ENCODE measurements around the gene UBFD1. TPM values are rescaled to one million over a fixed set of nuclear protein-coding genes. Genes with fewer than 3 reads are reported as not detected.

UBFD1 gene
- 35.3 and 54.8 TPM in 2 replicates for total RNA-seq

GRCh38 chr16:23556881-23557778 lies at the start of gene UBFD1, which contains the start of gene EARS2:
Gene UBFD1, plus strand, starts transcription at chr16:23557727. Its CDS starts 16 bp downstream, at chr16:23557743.
Gene EARS2, minus strand, starts transcription at chr16:23557350. Its CDS starts 7 bp downstream, at chr16:23557343.

GRCh38 chr16:23510164-23510914 lies 47.2 kb upstream of the UBFD1 start, which contains the start of gene GGA2:
Gene GGA2, minus strand, starts transcription at chr16:23510494. Its CDS starts 83 bp downstream, at chr16:23510411.

GRCh38 chr16:23595951-23596720 lies 38.6 kb downstream of the UBFD1 start, which contains the start of gene NDUFAB1:
Gene NDUFAB1, minus strand, starts transcription at chr16:23596316. Its CDS starts 26 bp downstream, at chr16:23596290.

Other genes with a start within 250 kb of the UBFD1 start
- gene COG7, start 104.5 kb upstream of the UBFD1 start, total RNA-seq: 6.5 and 17.8 TPM in 2 replicates
- 26.7 and 37.1 TPM in 2 replicates for gene GGA2, start 47.2 kb upstream of the UBFD1 start, total RNA-seq
- gene EARS2, start 377 bp upstream of the UBFD1 start, total RNA-seq: 10.0 and 36.1 TPM in 2 replicates
- gene NDUFAB1, start 38.6 kb downstream of the UBFD1 start, total RNA-seq: 85.3 and 96.3 TPM in 2 replicates
- gene PALB2, start 83.6 kb downstream of the UBFD1 start, total RNA-seq: 4.7 and 9.2 TPM in 2 replicates
- 29.1 and 75.8 TPM in 2 replicates for gene DCTN5, start 83.7 kb downstream of the UBFD1 start, total RNA-seq
- gene PLK1, start 121.2 kb downstream of the UBFD1 start, total RNA-seq: 13.8 and 21.9 TPM in 2 replicates
- gene ERN2, start 155.5 kb downstream of the UBFD1 start, total RNA-seq: not detected in 2 replicates
- gene CHP2, start 197.3 kb downstream of the UBFD1 start, total RNA-seq: not detected in 2 replicates